Renal pelvis (tissue), 4 donors: ENCODE measurements around the gene MIP. TPM values are rescaled to one million over a fixed set of nuclear protein-coding genes. Genes with fewer than 3 reads are reported as not detected.
A peak's percentile ranks its signal among the peaks of the same experiment; 100 is the strongest.
"Not testable (repeated sequence)": the region's sequence is repeated elsewhere in the genome, so short reads cannot be mapped to it uniquely, and the experiment has no call there.

Source experiments
- DNase-seq: peaks from one replicate; pipeline ENCODE4 v3.0.0-alpha.2; 2013
- polyA plus RNA-seq, 3 donors: library from polyadenylated mRNA; unstranded; fragments of 120-200 nt; gene quantifications; one replicate each; pipeline ENCODE4 v1.2.1, GENCODE V29; 2013; ENCODE audit not compliant: insufficient read length in 3 of 3

The MIP gene
- polyA plus RNA-seq, 3 donors = 0.21 TPM; not detected in 2

GRCh38 chr12:56468216-56469006 lies 14.0 kb upstream of the MIP start, which contains the start of gene SPRYD4:
SPRYD4 (plus strand) TSS chr12:56468578; CDS start chr12:56468592, 14 bp downstream.
- peak; percentile 92 for DNase-seq

GRCh38 chr12:56462565-56462964 lies 8.1 kb upstream of the MIP start:
- DNase-seq = no peak

GRCh38 chr12:56461235-56462159 lies 7.0 kb upstream of the MIP start:
- no peak for DNase-seq

- no peak for DNase-seq
Observed at GRCh38 chr12:56457817-56458216, 3.4 kb upstream of the MIP start.

GRCh38 chr12:56451147-56451546 lies 3.3 kb downstream of the MIP start:
- no peak for DNase-seq

GRCh38 chr12:56450241-56450640 lies 4.2 kb downstream of the MIP start:
- no peak for DNase-seq

- DNase-seq = no peak
Observed at GRCh38 chr12:56449622-56449984, 4.9 kb downstream of the MIP start.

GRCh38 chr12:56448860-56449621 lies 5.4 kb downstream of the MIP start, which contains the start of gene TIMELESS:
TIMELESS (minus strand) TSS chr12:56449426; CDS start chr12:56434170, 15,256 bp downstream.
- DNase-seq = peak; percentile 91

GRCh38 chr12:56443208-56443607 lies 11.2 kb downstream of the MIP start:
- not testable (repeated sequence) for DNase-seq

GRCh38 chr12:56437430-56438176 lies 16.9 kb downstream of the MIP start:
- DNase-seq = no peak

- no peak for DNase-seq
Observed at GRCh38 chr12:56434828-56435227, 19.6 kb downstream of the MIP start.

- no peak for DNase-seq
Observed at GRCh38 chr12:56431850-56432249, 22.6 kb downstream of the MIP start.

- no peak for DNase-seq
Observed at GRCh38 chr12:56431288-56431687, 23.2 kb downstream of the MIP start.

GRCh38 chr12:56425940-56426438 lies 28.5 kb downstream of the MIP start:
- no peak for DNase-seq

- no peak for DNase-seq
Observed at GRCh38 chr12:56425193-56425592, 29.3 kb downstream of the MIP start.

- DNase-seq = no peak
Observed at GRCh38 chr12:56420411-56420810, 34.0 kb downstream of the MIP start.

- DNase-seq = no peak
Observed at GRCh38 chr12:56417739-56418138, 36.7 kb downstream of the MIP start.

GRCh38 chr12:56414401-56414800 lies 40.1 kb downstream of the MIP start:
- DNase-seq = no peak

GRCh38 chr12:56413392-56413791 lies 41.1 kb downstream of the MIP start:
- DNase-seq = no peak

GRCh38 chr12:56411781-56412639 lies 42.4 kb downstream of the MIP start:
- no peak for DNase-seq
